Activated CD8-positive, alpha-beta T cell treated with anti-CD3 and anti-CD28 coated beads, Interleukin-2, amount 10 ng/mL, durations not matched to agents 7 days and 5 days (primary cell): ENCODE results near the gene TADA2A. TPM values are rescaled to one million over a fixed set of nuclear protein-coding genes. Genes with fewer than 3 reads are reported as not detected.

Experiments used
- ATAC-seq: fragments of 150-1000 bp; cut with Tn5 transposase; one replicate; pipeline ENCODE4 v1.10.0; 2021; ENCODE audit warnings: moderate library complexity
- CTCF ChIA-PET: fragments of 350-600 bp; sonication (Branson Sonifier 250); formaldehyde crosslinking; loops from one replicate; lab custom pipeline; 2021; ENCODE audit warnings: antibody characterized with exemption; lab: Charles Lee
- POLR2A ChIA-PET: fragments of 350-600 bp; sonication (Branson Sonifier 250); formaldehyde crosslinking; loops from one replicate; lab custom pipeline; 2021; ENCODE audit warnings: antibody characterized with exemption; lab: Charles Lee
- DNase-seq: peaks from one replicate; pipeline ENCODE4 v3.0.0-alpha.2; 2020
- H3K27ac Mint-ChIP-seq: one replicate; pipeline ENCODE4 v1.8.0; 2021; ENCODE audit warnings: mild to moderate bottlenecking, mixed read lengths
- H3K27me3 Mint-ChIP-seq: one replicate; pipeline ENCODE4 v1.8.0; 2021; ENCODE audit warnings: low read depth, mixed read lengths
- H3K36me3 Mint-ChIP-seq: one replicate; pipeline ENCODE4 v1.8.0; 2021; ENCODE audit warnings: low read depth, mixed read lengths
- H3K4me1 Mint-ChIP-seq: one replicate; pipeline ENCODE4 v1.8.0; 2021; ENCODE audit warnings: low read depth, mixed read lengths
- H3K4me3 Mint-ChIP-seq: one replicate; pipeline ENCODE4 v1.8.0; 2021; ENCODE audit warnings: mild to moderate bottlenecking, mixed read lengths
- H3K9me3 Mint-ChIP-seq: one replicate; pipeline ENCODE4 v1.8.0; 2022; ENCODE audit warnings: mixed read lengths; ENCODE audit not compliant: insufficient read depth
- total RNA-seq, 2 experiments: library from RNA; stranded (reverse); gene quantifications; one replicate each; pipeline ENCODE4 v1.2.3, GENCODE V29; 2021

TADA2A gene
- 10 to 100 TPM; 35.3 to 40.6 TPM for total RNA-seq

GRCh38 chr17:37406635-37407461 lies at the start of gene TADA2A, which contains the start of gene ACACA:
TSS of gene TADA2A (plus strand) at chr17:37406886. CDS start at chr17:37411366, 4,480 bp downstream.
TSS of gene ACACA (minus strand) at chr17:37406836. CDS start at chr17:37406299, 537 bp downstream.
- CTCF ChIA-PET, result interaction anchor here (1.1 to 4.0 kb wide), 3 partner anchors 9 to 34 kb away, joined by 6 to 22 read pairs (median 9); no protein-coding TSS in a partner anchor
- no peaks in the 10 kb centered on the region for H3K9me3 Mint-ChIP-seq
- POLR2A ChIA-PET, result interaction anchor here (0.5 to 1.5 kb wide), 14 partner anchors 12 to 1853 kb away, joined by 3 to 9 read pairs (median 3); partner anchors contain the start of genes DUSP14 and SYNRG
- ATAC-seq (peak; percentile 98), DNase-seq (peak; percentile 83)
- H3K36me3 Mint-ChIP-seq, result peaks cover 46% of the 10 kb centered on the region
- H3K4me3 Mint-ChIP-seq, result peak within 1 kb of the TSS; percentile 99
- peaks cover 56% of the 10 kb centered on the region for H3K4me1 Mint-ChIP-seq
- H3K27me3 Mint-ChIP-seq, result no peaks in the 10 kb centered on the region
- H3K27ac Mint-ChIP-seq, result peak within 1 kb of the TSS; percentile 97

- peaks cover 5% of the 10 kb centered on the region for H3K36me3 Mint-ChIP-seq
- DNase-seq (peak; percentile 57), ATAC-seq (peak; percentile 17)
- no peaks in the 10 kb centered on the region for H3K27me3 Mint-ChIP-seq
- ChIA-PET CTCF (interaction anchor here (2.1 to 2.4 kb wide), 2 partner anchors 10 to 15 kb away, joined by 7 to 21 read pairs; no protein-coding TSS in a partner anchor), POLR2A (interaction anchor here (0.6 to 1.3 kb wide), 3 partner anchors 18 to 130 kb away, joined by 3 to 4 read pairs (median 3); partner anchors contain the start of genes ACACA and TADA2A)
- peaks cover 28% of the 10 kb centered on the region for H3K4me1 Mint-ChIP-seq
- no peaks in the 10 kb centered on the region for H3K9me3 Mint-ChIP-seq
- peak overlapping the region; percentile 88 for H3K4me3 Mint-ChIP-seq
- H3K27ac Mint-ChIP-seq, result peak overlapping the region; percentile 81
These were observed 48.4 kb upstream of the TADA2A start for GRCh38 chr17:37358098-37358829.

GRCh38 chr17:37358830-37359681 lies 47.6 kb upstream of the TADA2A start:
- Mint-ChIP-seq H3K4me3 (peak overlapping the region; percentile 88), H3K27me3 (no peaks in the 10 kb centered on the region), H3K27ac (peak overlapping the region; percentile 81), H3K4me1 (peaks cover 28% of the 10 kb centered on the region), H3K36me3 (peaks cover 2% of the 10 kb centered on the region), H3K9me3 (no peaks in the 10 kb centered on the region)
- ATAC-seq (peak; percentile 97), DNase-seq (peak; percentile 95)
- CTCF ChIA-PET, result interaction anchor here (1.0 to 2.4 kb wide), 3 partner anchors 11 to 14 kb away, joined by 5 to 21 read pairs (median 7); no protein-coding TSS in a partner anchor
- POLR2A ChIA-PET, result interaction anchor here (1.1 to 1.3 kb wide), 2 partner anchors 19 to 48 kb away, joined by 3 to 4 read pairs; partner anchors contain the start of genes ACACA and TADA2A

- Mint-ChIP-seq H3K27me3 (no peaks in the 10 kb centered on the region), H3K27ac (peak overlapping the region; percentile 80), H3K4me3 (peak overlapping the region; percentile 61), H3K36me3 (peaks cover 2% of the 10 kb centered on the region), H3K9me3 (no peaks in the 10 kb centered on the region), H3K4me1 (peaks cover 25% of the 10 kb centered on the region)
- CTCF ChIA-PET, result interaction anchor here (1.0 to 2.4 kb wide), 3 partner anchors 10 to 14 kb away, joined by 5 to 21 read pairs (median 7); no protein-coding TSS in a partner anchor
- no peak for DNase-seq
- no peak for ATAC-seq
- POLR2A ChIA-PET, result interaction anchor here (1.1 to 1.3 kb wide), 2 partner anchors 20 to 47 kb away, joined by 3 to 4 read pairs; partner anchors contain the start of genes ACACA and TADA2A
These were observed 47.0 kb upstream of the TADA2A start for GRCh38 chr17:37359682-37360188.

- H3K4me3 Mint-ChIP-seq, result no peak overlapping the region
- CTCF ChIA-PET, result interaction anchor here (1.0 to 1.9 kb wide), 2 partner anchors 13 to 37 kb away, joined by 3 to 17 read pairs; no protein-coding TSS in a partner anchor
- H3K36me3 Mint-ChIP-seq, result peaks cover 2% of the 10 kb centered on the region
- POLR2A ChIA-PET, result no interaction called here
- H3K27me3 Mint-ChIP-seq, result no peaks in the 10 kb centered on the region
- DNase-seq, result no peak
- H3K4me1 Mint-ChIP-seq, result peaks cover 25% of the 10 kb centered on the region
- ATAC-seq, result no peak
- no peak overlapping the region for H3K27ac Mint-ChIP-seq
- H3K9me3 Mint-ChIP-seq, result no peaks in the 10 kb centered on the region
These were observed 46.1 kb upstream of the TADA2A start for GRCh38 chr17:37360632-37361031.

- ATAC-seq, result no peak
- Mint-ChIP-seq H3K4me1 (peaks cover 25% of the 10 kb centered on the region), H3K36me3 (peaks cover 2% of the 10 kb centered on the region), H3K27me3 (no peaks in the 10 kb centered on the region), H3K4me3 (no peak overlapping the region), H3K27ac (no peak overlapping the region), H3K9me3 (no peaks in the 10 kb centered on the region)
- no peak for DNase-seq
- POLR2A ChIA-PET, result interaction anchor here (0.7 to 0.8 kb wide), 2 partner anchors 8 to 758 kb away, joined by 3 read pairs; no protein-coding TSS in a partner anchor
- CTCF ChIA-PET, result interaction anchor here (1.0 to 1.9 kb wide), 3 partner anchors 12 to 758 kb away, joined by 3 to 17 read pairs (median 5); no protein-coding TSS in a partner anchor
These were observed 45.1 kb upstream of the TADA2A start for GRCh38 chr17:37361543-37361942.

GRCh38 chr17:37365589-37365988 lies 41.1 kb upstream of the TADA2A start:
- ATAC-seq (no peak), DNase-seq (no peak)
- H3K27me3 Mint-ChIP-seq, result no peaks in the 10 kb centered on the region
- no peak overlapping the region for H3K27ac Mint-ChIP-seq
- no peaks in the 10 kb centered on the region for H3K36me3 Mint-ChIP-seq
- no peaks in the 10 kb centered on the region for H3K4me1 Mint-ChIP-seq
- no peaks in the 10 kb centered on the region for H3K9me3 Mint-ChIP-seq
- H3K4me3 Mint-ChIP-seq, result no peak overlapping the region
- ChIA-PET POLR2A (no interaction called here), CTCF (interaction anchor here (0.9 to 2.0 kb wide), 2 partner anchors 8 to 27 kb away, joined by 3 to 11 read pairs; no protein-coding TSS in a partner anchor)

- Mint-ChIP-seq H3K27me3 (no peaks in the 10 kb centered on the region), H3K27ac (no peak overlapping the region), H3K4me1 (peaks cover 10% of the 10 kb centered on the region), H3K9me3 (no peaks in the 10 kb centered on the region), H3K4me3 (no peak overlapping the region), H3K36me3 (no peaks in the 10 kb centered on the region)
- ChIA-PET POLR2A (no interaction called here), CTCF (no interaction called here)
- ATAC-seq (no peak), DNase-seq (no peak)
These were observed 38.1 kb upstream of the TADA2A start for GRCh38 chr17:37368577-37368976.

- Mint-ChIP-seq H3K27me3 (no peaks in the 10 kb centered on the region), H3K4me1 (peaks cover 12% of the 10 kb centered on the region), H3K4me3 (no peak overlapping the region), H3K9me3 (no peaks in the 10 kb centered on the region), H3K27ac (no peak overlapping the region), H3K36me3 (no peaks in the 10 kb centered on the region)
- CTCF ChIA-PET, result interaction anchor here (0.6 to 4.2 kb wide), 60 partner anchors 9 to 774 kb away, joined by 3 to 85 read pairs (median 4); partner anchors contain the start of gene MRM1
- peak; percentile 96 for ATAC-seq
- DNase-seq, result peak; percentile 84
- POLR2A ChIA-PET, result interaction anchor here (1.0 kb wide), 1 partner anchor 34 kb away, joined by 3 read pairs; no protein-coding TSS in a partner anchor
These were observed 33.0 kb upstream of the TADA2A start for GRCh38 chr17:37373530-37374159.

- DNase-seq (no peak), ATAC-seq (no peak)
- Mint-ChIP-seq H3K9me3 (no peaks in the 10 kb centered on the region), H3K4me3 (no peak within 1 kb of the TSS), H3K27ac (no peak within 1 kb of the TSS), H3K27me3 (no peaks in the 10 kb centered on the region), H3K4me1 (peaks cover 12% of the 10 kb centered on the region), H3K36me3 (no peaks in the 10 kb centered on the region)
- CTCF ChIA-PET, result interaction anchor here (0.7 to 4.2 kb wide), 5 partner anchors 10 to 532 kb away, joined by 3 to 85 read pairs (median 5); no protein-coding TSS in a partner anchor
- POLR2A ChIA-PET, result no interaction called here
These were observed 31.0 kb upstream of the TADA2A start, which contains the start of gene C17orf78 for GRCh38 chr17:37375706-37376105. TSS of gene C17orf78 (plus strand) at chr17:37375985. CDS start at chr17:37376093, 108 bp downstream.
